Activated CD8-positive, alpha-beta T cell treated with anti-CD3 and anti-CD28 coated beads for 36 hours (primary cell): Measurements from ENCODE around the gene SMIM41. TPM values are rescaled to one million over a fixed set of nuclear protein-coding genes. Genes with fewer than 3 reads are reported as not detected.
A peak's percentile ranks its signal among the peaks of the same experiment; 100 is the strongest.

Experiments used
- ATAC-seq: fragments of 200-7000 bp; cut with Tn5 transposase; one replicate; pipeline ENCODE4 v1.10.0; 2021; ENCODE audit warnings: mild to moderate bottlenecking, moderate library complexity
- CTCF ChIA-PET: fragments of 350-600 bp; sonication (Branson Sonifier 250); formaldehyde crosslinking; loops from one replicate; lab custom pipeline; 2021; ENCODE audit warnings: antibody characterized with exemption; lab: Charles Lee
- POLR2A ChIA-PET: fragments of 350-600 bp; sonication (Branson Sonifier 250); formaldehyde crosslinking; loops from one replicate; lab custom pipeline; 2021; ENCODE audit warnings: antibody characterized with exemption; lab: Charles Lee
- DNase-seq: peaks from one replicate; pipeline ENCODE4 v3.0.0-alpha.2; 2020
- H3K27ac Mint-ChIP-seq: one replicate; pipeline ENCODE4 v1.8.0; 2021; ENCODE audit warnings: mild to moderate bottlenecking, mixed read lengths
- H3K27me3 Mint-ChIP-seq: one replicate; pipeline ENCODE4 v1.8.0; 2021; ENCODE audit warnings: mixed read lengths
- H3K36me3 Mint-ChIP-seq: one replicate; pipeline ENCODE4 v1.8.0; 2021; ENCODE audit warnings: low read depth, mixed read lengths
- H3K4me1 Mint-ChIP-seq: one replicate; pipeline ENCODE4 v1.8.0; 2021; ENCODE audit warnings: low read depth, mixed read lengths
- H3K4me3 Mint-ChIP-seq: one replicate; pipeline ENCODE4 v1.8.0; 2021; ENCODE audit warnings: mild to moderate bottlenecking, moderate library complexity, mixed read lengths
- H3K9me3 Mint-ChIP-seq: one replicate; pipeline ENCODE4 v1.8.0; 2021; ENCODE audit warnings: mixed read lengths
- CTCF ChIP-seq: fragments of 200-600 bp; IDR thresholded peaks from one replicate; pipeline ENCODE4 v1.8.0; 2022; ENCODE audit warnings: antibody characterized with exemption, mild to moderate bottlenecking
- intact Hi-C: fragments of 100-400 bp; cut with micrococcal nuclease; formaldehyde crosslinking; loops from one replicate; pipeline ENCODE4 v1.10.0; 2022
- total RNA-seq, 2 experiments: library from RNA; stranded (reverse); gene quantifications; one replicate each; pipeline ENCODE4 v1.2.3, GENCODE V29; 2021

Gene SMIM41
- total RNA-seq, 2 experiments from 2014 or later: not detected

GRCh38 chr12:52152905-52153317 lies 73.4 kb downstream of the SMIM41 start:
- no peak for TF ChIP-seq CTCF
- CTCF ChIA-PET: interaction anchor here (0.6 to 2.4 kb wide), 2 partner anchors 12 to 173 kb away, joined by 3 to 10 read pairs; no protein-coding TSS in a partner anchor
- H3K4me1 Mint-ChIP-seq: peaks cover 12% of the 10 kb centered on the region
- no peaks in the 10 kb centered on the region for H3K9me3 Mint-ChIP-seq
- H3K4me3 Mint-ChIP-seq: no peak overlapping the region
- POLR2A ChIA-PET: no interaction called here
- no peak overlapping the region for H3K27ac Mint-ChIP-seq
- DNase-seq (no peak), ATAC-seq (no peak)
- H3K27me3 Mint-ChIP-seq: peaks cover 5% of the 10 kb centered on the region
- H3K36me3 Mint-ChIP-seq: no peaks in the 10 kb centered on the region
- intact Hi-C loops: loop anchor here (10.0 kb wide), 1 partner anchor 722 kb away; no protein-coding TSS in a partner anchor

- intact Hi-C loops: loop anchor here (5.0 to 10.0 kb wide), 2 partner anchors 172 to 720 kb away; no protein-coding TSS in a partner anchor
- ChIA-PET POLR2A (no interaction called here), CTCF (interaction anchor here (0.7 to 2.4 kb wide), 12 partner anchors 17 to 724 kb away, joined by 3 to 10 read pairs (median 3); partner anchors contain the start of gene KRT84)
- H3K36me3 Mint-ChIP-seq: no peaks in the 10 kb centered on the region
- ATAC-seq (no peak), DNase-seq (no peak)
- H3K4me3 Mint-ChIP-seq: no peak overlapping the region
- peaks cover 12% of the 10 kb centered on the region for H3K4me1 Mint-ChIP-seq
- TF ChIP-seq CTCF: no peak
- peaks cover 5% of the 10 kb centered on the region for H3K27me3 Mint-ChIP-seq
- no peak overlapping the region for H3K27ac Mint-ChIP-seq
- no peaks in the 10 kb centered on the region for H3K9me3 Mint-ChIP-seq
Measured at GRCh38 chr12:52155048-52155868, 75.8 kb downstream of the SMIM41 start.

DNA sequence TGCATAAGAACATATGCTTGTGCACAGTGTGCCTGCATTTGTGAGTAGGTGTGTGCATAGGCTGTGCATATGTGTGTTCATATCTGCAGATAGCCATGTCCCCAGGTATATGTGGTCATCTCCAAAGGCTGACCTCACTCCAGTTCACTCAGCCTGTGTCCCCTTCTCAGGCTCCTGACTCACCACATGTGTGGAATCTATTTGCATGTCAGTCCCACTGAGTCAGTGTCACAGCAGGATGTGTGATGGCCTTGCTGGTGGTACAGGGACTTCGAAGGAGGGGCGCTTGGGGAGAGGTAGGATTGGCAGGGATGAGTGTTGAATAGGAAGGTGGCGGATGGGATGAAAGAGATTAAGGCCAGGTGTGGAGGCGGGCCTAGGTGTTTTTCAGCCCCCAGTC lies 76.8 kb downstream of the SMIM41 start:
- POLR2A ChIA-PET: no interaction called here
- TF ChIP-seq CTCF: no peak
- Mint-ChIP-seq H3K4me3 (no peak overlapping the region), H3K4me1 (peaks cover 15% of the 10 kb centered on the region), H3K27ac (no peak overlapping the region), H3K27me3 (peaks cover 5% of the 10 kb centered on the region), H3K36me3 (no peaks in the 10 kb centered on the region), H3K9me3 (no peaks in the 10 kb centered on the region)
- CTCF ChIA-PET: interaction anchor here (0.6 to 5.3 kb wide), 20 partner anchors 9 to 723 kb away, joined by 3 to 36 read pairs (median 4); no protein-coding TSS in a partner anchor
- no peak for ATAC-seq
- no peak for DNase-seq
- intact Hi-C loops: loop anchor here (5.0 to 10.0 kb wide), 2 partner anchors 171 to 718 kb away; no protein-coding TSS in a partner anchor

GRCh38 chr12:52156757-52157565 lies 77.5 kb downstream of the SMIM41 start:
- no peaks in the 10 kb centered on the region for H3K9me3 Mint-ChIP-seq
- peaks cover 17% of the 10 kb centered on the region for H3K4me1 Mint-ChIP-seq
- ChIA-PET CTCF (interaction anchor here (0.6 to 5.3 kb wide), 23 partner anchors 9 to 821 kb away, joined by 3 to 36 read pairs (median 4); no protein-coding TSS in a partner anchor), POLR2A (no interaction called here)
- TF ChIP-seq CTCF: peak; percentile 97
- no peaks in the 10 kb centered on the region for H3K27me3 Mint-ChIP-seq
- DNase-seq (peak; percentile 81), ATAC-seq (peak; percentile 64)
- no peaks in the 10 kb centered on the region for H3K36me3 Mint-ChIP-seq
- no peak overlapping the region for H3K4me3 Mint-ChIP-seq
- no peak overlapping the region for H3K27ac Mint-ChIP-seq
- intact Hi-C loops: loop anchor here (5.0 to 10.0 kb wide), 2 partner anchors 170 to 718 kb away; no protein-coding TSS in a partner anchor
